H1 (cell line): ENCODE measurements around the gene S1PR2. TPM values are rescaled to one million over a fixed set of nuclear protein-coding genes. Genes with fewer than 3 reads are reported as not detected.

Experiments
- CTCF ChIA-PET: fragments of 300-600 bp; sonication (Branson Sonifier 250); formaldehyde crosslinking; loops from one replicate; lab custom pipeline; 2021; ENCODE audit not compliant: partially characterized antibody; lab: Charles Lee
- POLR2A ChIA-PET: fragments of 300-600 bp; sonication (Branson Sonifier 250); formaldehyde crosslinking; loops from one replicate; lab custom pipeline; 2021; ENCODE audit warnings: inconsistent platforms; ENCODE audit not compliant: partially characterized antibody; lab: Charles Lee
- DNase-seq, 2 experiments: peaks; one replicate each; pipeline versions ENCODE4 v3.0.0 to v3.0.0-alpha.2; 2010 to 2022; ENCODE audit warnings: low spot score in 2 of 2, low read depth in 1 of 2, mixed read lengths in 1 of 2
- FAIRE-seq: peaks from 2 replicates; lab custom pipeline; 2011; peaks lifted over from hg19 to GRCh38; lab: Jason Lieb, UNC
- H2AFZ ChIP-seq: 2 replicates; pipeline ENCODE4 v1.8.1; 2012; ENCODE audit warnings: low read length, inconsistent platforms
- H2AK5ac ChIP-seq: 2 replicates; pipeline ENCODE4 v1.6.1; 2013; ENCODE audit warnings: low read depth, low read length
- H2BK120ac ChIP-seq: replicated peaks from 2 replicates; pipeline ENCODE3; 2013; ENCODE audit warnings: low read depth, low read length, inconsistent platforms
- H2BK12ac ChIP-seq: 2 replicates; pipeline ENCODE4 v1.6.1; 2013; ENCODE audit warnings: low read depth, low read length
- H2BK15ac ChIP-seq: 2 replicates; pipeline ENCODE4 v1.6.1; 2013; ENCODE audit warnings: low read length
- H2BK20ac ChIP-seq: 2 replicates; pipeline ENCODE4 v1.6.1; 2013; ENCODE audit warnings: low read length
- H2BK5ac ChIP-seq: 2 replicates; pipeline ENCODE4 v1.6.1; 2013; ENCODE audit warnings: low read depth, low read length
- H3K14ac ChIP-seq: 2 replicates; pipeline ENCODE4 v1.6.1; 2013; ENCODE audit warnings: inconsistent platforms; ENCODE audit not compliant: insufficient read length
- H3K18ac ChIP-seq: 2 replicates; pipeline ENCODE4 v1.6.1; 2013; ENCODE audit warnings: low read length; ENCODE audit errors: extremely low read depth
- H3K23ac ChIP-seq: 2 replicates; pipeline ENCODE4 v1.6.1; 2013; ENCODE audit warnings: inconsistent platforms; ENCODE audit not compliant: insufficient read length
- H3K23me2 ChIP-seq: 2 replicates; pipeline ENCODE4 v1.6.1; 2013; ENCODE audit warnings: low read depth, low read length
- H3K27ac ChIP-seq: 2 replicates; pipeline ENCODE4 v1.6.1; 2011; ENCODE audit warnings: low read depth, low read length, inconsistent platforms
- H3K27me3 ChIP-seq, 4 experiments: replicated peaks in 1 of 4; 1 replicate in 1 of 4; 2 replicates in 3 of 4; pipeline versions ENCODE4 v1.6.1 to v1.8.1; 2011 to 2013; ENCODE audit warnings: low read length in 3 of 4, mild to moderate bottlenecking in 3 of 4, inconsistent platforms in 2 of 4, mixed read lengths in 2 of 4, moderate library complexity in 1 of 4; ENCODE audit not compliant: control insufficient read depth in 3 of 4, insufficient read depth in 3 of 4; ENCODE audit errors: extremely low read depth in 1 of 4
- H3K36me3 ChIP-seq, 4 experiments: 2 replicates each; pipeline versions ENCODE4 v1.6.1 to v1.8.1; 2011 to 2013; ENCODE audit warnings: mild to moderate bottlenecking in 4 of 4, low read length in 3 of 4, moderate library complexity in 2 of 4, control low read depth in 1 of 4, inconsistent platforms in 1 of 4; ENCODE audit not compliant: insufficient read depth in 4 of 4, control insufficient read depth in 2 of 4
- H3K4ac ChIP-seq: replicated peaks from 2 replicates; pipeline ENCODE3; 2013; ENCODE audit warnings: low read length, low read depth, mixed read lengths, inconsistent platforms; ENCODE audit not compliant: insufficient read length
- H3K4me1 ChIP-seq, 4 experiments: replicated peaks in 1 of 4; 1 replicate in 1 of 4; 2 replicates in 3 of 4; pipeline versions ENCODE4 v1.6.1 to v1.8.1; 2011 to 2013; ENCODE audit warnings: low read length in 3 of 4, inconsistent platforms in 2 of 4, mixed read lengths in 1 of 4; ENCODE audit not compliant: insufficient read depth in 4 of 4, control insufficient read depth in 3 of 4
- H3K4me2 ChIP-seq, 2 experiments: 2 replicates each; pipeline versions ENCODE4 v1.6.1 to v1.8.1; 2011 to 2013; ENCODE audit warnings: low read depth in 2 of 2, low read length in 2 of 2, control low read depth in 1 of 2, inconsistent platforms in 1 of 2, mild to moderate bottlenecking in 1 of 2; ENCODE audit not compliant: insufficient read depth in 1 of 2
- H3K4me3 ChIP-seq, 4 experiments: fragments of 200-600, 300-600 bp in 1 of 4; sonication (generic), shearing (Covaris generic), sonication (Bioruptor Twin) in 1 of 4; 2 replicates each; pipeline versions ENCODE4 v1.5.1 to v1.8.1; 2011 to 2016; ENCODE audit warnings: low read length in 4 of 4, low read depth in 3 of 4, control low read depth in 2 of 4, inconsistent platforms in 2 of 4, mild to moderate bottlenecking in 2 of 4, mixed read lengths in 1 of 4, moderate library complexity in 1 of 4; ENCODE audit not compliant: insufficient read depth in 2 of 4; ENCODE audit errors: extremely low read depth in 1 of 4
- H3K56ac ChIP-seq: replicated peaks from 2 replicates; pipeline ENCODE3; 2013; ENCODE audit warnings: low read depth, mild to moderate bottlenecking, mixed read lengths, low read length, inconsistent platforms; ENCODE audit not compliant: insufficient read length
- H3K79me1 ChIP-seq: 2 replicates; pipeline ENCODE4 v1.6.1; 2013; ENCODE audit warnings: low read depth, low read length, control low read depth
- H3K79me2 ChIP-seq, 2 experiments: 2 replicates each; pipeline versions ENCODE4 v1.6.1 to v1.8.1; 2012 to 2013; ENCODE audit warnings: low read length in 2 of 2, mild to moderate bottlenecking in 2 of 2, inconsistent platforms in 1 of 2; ENCODE audit not compliant: insufficient read depth in 2 of 2, control insufficient read depth in 1 of 2
- H3K9ac ChIP-seq, 4 experiments: replicated peaks in 1 of 4; 1 replicate in 1 of 4; 2 replicates in 3 of 4; pipeline versions ENCODE4 v1.6.1 to v1.8.1; 2011 to 2013; ENCODE audit warnings: low read depth in 3 of 4, low read length in 3 of 4, control low read depth in 2 of 4, mild to moderate bottlenecking in 2 of 4, moderate library complexity in 2 of 4, inconsistent platforms in 1 of 4; ENCODE audit errors: extremely low read depth in 1 of 4
- H3K9me3 ChIP-seq, 2 experiments: 2 replicates each; pipeline versions ENCODE4 v1.6.1 to v1.8.1; 2012 to 2013; ENCODE audit warnings: mild to moderate bottlenecking in 2 of 2, moderate library complexity in 2 of 2, control low read depth in 1 of 2, inconsistent platforms in 1 of 2, low read depth in 1 of 2, low read length in 1 of 2, mixed read lengths in 1 of 2; ENCODE audit not compliant: insufficient read depth in 2 of 2
- H4K20me1 ChIP-seq, 2 experiments: replicated peaks in 1 of 2; 2 replicates each; pipeline versions ENCODE3 to v1.8.1; 2011 to 2013; ENCODE audit warnings: inconsistent platforms in 2 of 2, low read length in 2 of 2, mild to moderate bottlenecking in 1 of 2; ENCODE audit not compliant: insufficient read depth in 2 of 2, control insufficient read depth in 1 of 2
- H4K5ac ChIP-seq: 2 replicates; pipeline ENCODE4 v1.6.1; 2013; ENCODE audit warnings: low read length, low read depth, mixed read lengths, inconsistent platforms; ENCODE audit not compliant: insufficient read length
- H4K8ac ChIP-seq: 2 replicates; pipeline ENCODE4 v1.8.0; 2013; ENCODE audit warnings: mild to moderate bottlenecking, moderate library complexity, low read length, inconsistent platforms; ENCODE audit not compliant: insufficient read depth; ENCODE audit errors: extremely low read depth
- H4K91ac ChIP-seq: replicated peaks from 2 replicates; pipeline ENCODE3; 2013; ENCODE audit warnings: low read length, mixed read lengths, inconsistent platforms; ENCODE audit not compliant: insufficient read length
- ASH2L ChIP-seq: fragments of 200-600, 300-600 bp; sonication (generic); IDR thresholded peaks from one replicate; pipeline ENCODE4 v1.7.1; 2017; ENCODE audit warnings: low read length
- BRCA1 ChIP-seq: IDR thresholded peaks from 2 replicates; pipeline ENCODE4 v1.6.1; 2012; ENCODE audit warnings: low read depth, low read length, improper control_type of control experiment
- CEBPB ChIP-seq: IDR thresholded peaks from 2 replicates; pipeline ENCODE4 v1.6.1; 2012; ENCODE audit warnings: low read depth, low read length
- KDM1A ChIP-seq: fragments of 200-600, 300-600 bp; sonication (generic); IDR thresholded peaks from 2 replicates; pipeline ENCODE4 v1.7.1; 2016; ENCODE audit warnings: mild to moderate bottlenecking, low read length, borderline replicate concordance
- MAFK ChIP-seq: IDR thresholded peaks from 2 replicates; pipeline ENCODE4 v1.6.1; 2012; ENCODE audit warnings: low read depth, mild to moderate bottlenecking, improper control_type of control experiment, low read length
- POLR2AphosphoS5 ChIP-seq: IDR thresholded peaks from 2 replicates; pipeline ENCODE4 v1.6.1; 2011; ENCODE audit warnings: low read depth, low read length
- POU5F1 ChIP-seq: IDR thresholded peaks from 2 replicates; pipeline ENCODE4 v1.6.1; 2011; ENCODE audit warnings: low read depth, mild to moderate bottlenecking, low read length, moderate library complexity
- RXRA ChIP-seq: IDR thresholded peaks from 2 replicates; pipeline ENCODE4 v1.6.1; 2011; ENCODE audit warnings: low read depth, mild to moderate bottlenecking, low read length, moderate library complexity; ENCODE audit not compliant: insufficient read depth
- SIN3A ChIP-seq, 2 experiments: IDR thresholded peaks in 1 of 2; conservative IDR thresholded peaks in 1 of 2; 2 replicates each; pipeline ENCODE4 v1.6.1; 2011 to 2012; ENCODE audit warnings: low read length in 2 of 2, improper control_type of control experiment in 1 of 2, low read depth in 1 of 2, mild to moderate bottlenecking in 1 of 2
- SIRT6 ChIP-seq: IDR thresholded peaks from one replicate; pipeline ENCODE4 v1.7.1; 2012; ENCODE audit warnings: low read length, inconsistent platforms
- SP1 ChIP-seq: IDR thresholded peaks from 2 replicates; pipeline ENCODE4 v1.6.1; 2011; ENCODE audit warnings: low read depth, low read length
- TCF12 ChIP-seq: IDR thresholded peaks from 2 replicates; pipeline ENCODE4 v1.6.1; 2011; ENCODE audit warnings: low read depth, mild to moderate bottlenecking, low read length
- WGBS, 2 experiments: shearing (Covaris generic) in 1 of 2; methylation state at CpG; one replicate each; pipeline versions ENCODE4 v1.1.6 to v1.1.7; 2013 to 2015; ENCODE audit warnings: low lambda C conversion rate in 2 of 2, mixed read lengths in 2 of 2, inconsistent platforms in 1 of 2, low coverage in 1 of 2, missing lambda C conversion rate in 1 of 2; ENCODE audit not compliant: insufficient replicate concordance in 2 of 2, insufficient coverage in 1 of 2, insufficient read length in 1 of 2; ENCODE audit errors: extremely low coverage in 1 of 2, missing lambda C conversion rate in 1 of 2; 5-methylcytosine and 5-hydroxymethylcytosine counted together
- polyA plus RNA-seq, 7 experiments: library from polyadenylated mRNA; depleted of rRNA in 3 of 7; stranded (reverse) in 5 of 7; unstranded in 2 of 7; fragments of >200 nt in 5 of 7; fragments of 200-250 nt in 2 of 7; gene quantifications; 1 replicate in 5 of 7; 2 replicates in 1 of 7; 4 replicates in 1 of 7; pipeline versions ENCODE4 v1.2.1 to v1.2.3, GENCODE V29; 2011 to 2013; ENCODE audit warnings: missing spikeins in 2 of 7, mixed read lengths in 2 of 7
- total RNA-seq: library from RNA; stranded (reverse); fragmentation: NEBNext Ultra II Directional; extraction: Animal tissue kit (Norgen Biotek cat#: 25700); gene quantifications from 2 replicates; pipeline ENCODE4 v1.2.1, GENCODE V29; 2021
- TF ChIP-seq, protein P1 (sequence below): IDR thresholded peaks from 2 replicates; pipeline ENCODE4 v1.6.1; 2011; ENCODE audit warnings: low read depth, mild to moderate bottlenecking, low read length; ENCODE audit not compliant: insufficient read depth
- TF ChIP-seq, protein P2 (sequence below): IDR thresholded peaks from 2 replicates; pipeline ENCODE4 v1.6.1; 2012; ENCODE audit warnings: inconsistent platforms

Gene S1PR2
- total and polyA plus RNA-seq, 2 of the 8 experiments (the other 6 are each of a cell fraction or from before 2014, with no cell fraction given): 17.5 to 19.4 TPM

DNA sequence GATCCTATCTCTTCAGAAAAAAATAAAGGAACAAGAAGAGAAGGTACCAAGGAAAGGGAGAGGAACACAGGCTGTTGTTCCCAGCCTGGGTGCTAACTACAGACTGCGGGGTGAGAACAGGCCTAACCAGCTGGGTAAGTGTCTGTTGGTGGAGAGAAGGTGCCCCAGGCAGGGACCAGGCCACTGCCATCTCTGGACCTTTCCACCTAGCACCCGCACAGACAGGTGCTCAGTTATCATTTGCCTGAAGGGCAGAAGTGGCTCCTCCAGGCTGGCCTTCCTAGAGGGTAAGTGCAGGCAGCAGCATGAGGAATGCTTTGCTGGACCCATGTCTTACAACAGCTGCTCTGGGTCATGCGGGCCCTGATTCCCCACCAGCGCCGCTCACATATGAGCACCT is 46.5 kb downstream of the S1PR2 start:
- no peak overlapping the region for H3K27ac ChIP-seq
- TF ChIP-seq ASH2L: no peak
- no peak for TF ChIP-seq TCF12
- TF ChIP-seq, protein P1, sequence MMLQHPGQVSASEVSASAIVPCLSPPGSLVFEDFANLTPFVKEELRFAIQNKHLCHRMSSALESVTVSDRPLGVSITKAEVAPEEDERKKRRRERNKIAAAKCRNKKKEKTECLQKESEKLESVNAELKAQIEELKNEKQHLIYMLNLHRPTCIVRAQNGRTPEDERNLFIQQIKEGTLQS: no peak
- TF ChIP-seq CEBPB: no peak
- TF ChIP-seq KDM1A: no peak
- no peak for TF ChIP-seq BRCA1
- TF ChIP-seq, protein P2, sequence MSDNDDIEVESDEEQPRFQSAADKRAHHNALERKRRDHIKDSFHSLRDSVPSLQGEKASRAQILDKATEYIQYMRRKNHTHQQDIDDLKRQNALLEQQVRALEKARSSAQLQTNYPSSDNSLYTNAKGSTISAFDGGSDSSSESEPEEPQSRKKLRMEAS: no peak
- no peak for TF ChIP-seq MAFK
- no peak for TF ChIP-seq POU5F1
- no peak for TF ChIP-seq SIN3A (conservative IDR thresholded peaks at IDR 0.05 in 1 of 2, IDR thresholded peaks at IDR 0.05 in 1 of 2; ENCODE audit: low read depth in 1 of 2, low read length in 2 of 2)
- no peak for TF ChIP-seq SIRT6
- no peak for TF ChIP-seq RXRA
- no peak for TF ChIP-seq POLR2AphosphoS5
- TF ChIP-seq SP1: no peak
- TF ChIP-seq, all 59 proteins: peak for 0
- 96% methylated on average over 4 of the region's 5 CpGs; no CpG with 5 or more reads in 1 of the 2 experiments for WGBS, 2 experiments
- Histone ChIP-seq H3K23ac (no peak overlapping the region), H3K27me3 (no peaks in the 10 kb centered on the region), H4K20me1 (peaks cover 14 to 31% of the 10 kb centered on the region in 2 experiments), H3K4me2 (no peak overlapping the region), H4K5ac (no peak overlapping the region), H2BK15ac (no peak overlapping the region), H2BK120ac (no peak overlapping the region), H3K4me3 (no peak overlapping the region), H2BK5ac (no peak overlapping the region), H3K79me1 (peaks cover 4% of the 10 kb centered on the region), H3K9me3 (no peaks in the 10 kb centered on the region), H2BK20ac (no peak overlapping the region), H3K23me2 (no peaks in the 10 kb centered on the region), H2AK5ac (no peak overlapping the region), H2AFZ (no peak overlapping the region), H3K18ac (no peak overlapping the region), H3K79me2 (peaks cover 21 to 71% of the 10 kb centered on the region in 2 experiments), H3K36me3 (peaks cover 10 to 32% (median 21%) of the 10 kb centered on the region in 4 experiments; a peak in 6 of 8 replicates), H2BK12ac (no peak overlapping the region), H3K4ac (no peak overlapping the region), H3K9ac (no peak overlapping the region), H4K91ac (no peak overlapping the region), H3K56ac (no peak overlapping the region), H3K14ac (no peak overlapping the region), H4K8ac (peak overlapping the region; percentile 23; the same call in 1 of the 2 replicates), H3K4me1 (no peaks in the 10 kb centered on the region)
- no peak for DNase-seq
- POLR2A ChIA-PET: interaction anchor here (0.7 to 2.3 kb wide), 4 partner anchors 10 to 104 kb away, joined by 3 to 8 read pairs (median 3); partner anchors contain the start of gene DNMT1
- CTCF ChIA-PET: interaction anchor here (0.5 to 1.7 kb wide), 3 partner anchors 18 to 66 kb away, joined by 3 to 4 read pairs (median 4); no protein-coding TSS in a partner anchor
- no peak for FAIRE-seq
